NB4 (cell line): ENCODE results near the gene RIC8A.
"Not testable (repeated sequence)": the region's sequence is repeated elsewhere in the genome, so short reads cannot be mapped to it uniquely, and the experiment has no call there.

Experiments
- DNase-seq: peaks from one replicate; pipeline ENCODE4 v3.0.0; 2010; ENCODE audit warnings: low read depth
- H3K4me3 ChIP-seq: one replicate; pipeline ENCODE4 v1.5.1; 2011; ENCODE audit warnings: mild to moderate bottlenecking, low read depth, low read length, moderate library complexity
- MYC ChIP-seq: IDR thresholded peaks from 2 replicates; pipeline ENCODE4 v1.6.1; 2011; ENCODE audit warnings: low read depth, low read length
- POLR2A ChIP-seq: IDR thresholded peaks from 2 replicates; pipeline ENCODE4 v1.6.1; 2011; ENCODE audit warnings: mild to moderate bottlenecking; ENCODE audit not compliant: insufficient read length; ENCODE audit errors: extremely low read depth
- TF ChIP-seq, protein P1 (sequence below): IDR thresholded peaks from one replicate; pipeline ENCODE4 v1.5.1; 2012; ENCODE audit warnings: low read depth, low read length
- TF ChIP-seq, protein P2 (sequence below): IDR thresholded peaks from 2 replicates; pipeline ENCODE4 v1.6.1; 2011; ENCODE audit warnings: low read depth, low read length

RIC8A gene

DNA sequence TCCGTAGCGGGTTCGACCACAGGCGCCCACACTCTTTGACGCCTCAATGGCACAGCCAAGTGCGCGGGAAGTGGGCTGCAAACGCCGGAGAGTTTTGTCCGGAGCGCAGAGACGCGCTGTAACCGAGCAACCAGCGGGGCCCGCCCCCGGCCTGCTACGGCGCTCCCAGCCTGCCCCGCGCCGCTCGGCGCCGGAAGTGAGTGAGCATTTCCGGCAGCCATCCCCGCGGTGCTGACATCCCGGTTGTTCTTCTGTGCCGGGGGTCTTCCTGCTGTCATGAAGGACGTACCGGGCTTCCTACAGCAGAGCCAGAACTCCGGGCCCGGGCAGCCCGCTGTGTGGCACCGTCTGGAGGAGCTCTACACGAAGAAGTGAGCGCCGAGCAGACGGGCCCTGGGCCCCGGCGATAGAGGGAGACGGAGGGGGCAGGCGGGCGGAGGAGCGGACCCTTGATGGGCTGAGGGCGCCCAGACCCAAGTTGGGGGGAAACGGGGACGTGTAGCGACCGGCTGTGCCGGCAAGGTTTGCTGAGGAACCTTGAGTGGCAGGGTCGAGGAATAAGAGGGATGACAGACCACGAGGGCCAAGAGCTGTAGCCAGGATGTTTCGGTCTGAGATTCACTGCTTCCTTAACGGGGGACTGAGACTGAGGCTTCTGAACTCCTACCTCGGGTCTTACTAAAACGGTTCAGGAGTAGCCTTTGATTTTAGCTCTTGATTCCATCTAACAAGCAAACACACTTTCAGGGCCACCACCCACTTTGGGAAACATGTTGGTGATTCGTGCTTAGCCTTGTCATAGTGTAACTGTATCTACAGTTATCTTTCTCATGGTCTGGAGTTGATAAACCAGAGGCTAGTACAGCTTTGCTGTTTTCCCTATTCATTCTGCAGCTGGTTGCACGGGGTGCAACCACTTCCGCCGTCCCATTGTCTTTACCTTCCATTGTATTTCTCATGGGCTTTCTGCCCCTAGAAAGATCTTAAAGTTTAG is 29.6 kb downstream of the RIC8A start, which contains the start of gene PSMD13:
Gene PSMD13 (plus strand): TSS at position 203 of the 994 bp plus-strand sequence. CDS start 74 bp downstream, at position 277.
- H3K4me3 ChIP-seq = peak within 1 kb of the TSS; percentile 98
- TF ChIP-seq MYC = no peak
- TF ChIP-seq, protein P1, sequence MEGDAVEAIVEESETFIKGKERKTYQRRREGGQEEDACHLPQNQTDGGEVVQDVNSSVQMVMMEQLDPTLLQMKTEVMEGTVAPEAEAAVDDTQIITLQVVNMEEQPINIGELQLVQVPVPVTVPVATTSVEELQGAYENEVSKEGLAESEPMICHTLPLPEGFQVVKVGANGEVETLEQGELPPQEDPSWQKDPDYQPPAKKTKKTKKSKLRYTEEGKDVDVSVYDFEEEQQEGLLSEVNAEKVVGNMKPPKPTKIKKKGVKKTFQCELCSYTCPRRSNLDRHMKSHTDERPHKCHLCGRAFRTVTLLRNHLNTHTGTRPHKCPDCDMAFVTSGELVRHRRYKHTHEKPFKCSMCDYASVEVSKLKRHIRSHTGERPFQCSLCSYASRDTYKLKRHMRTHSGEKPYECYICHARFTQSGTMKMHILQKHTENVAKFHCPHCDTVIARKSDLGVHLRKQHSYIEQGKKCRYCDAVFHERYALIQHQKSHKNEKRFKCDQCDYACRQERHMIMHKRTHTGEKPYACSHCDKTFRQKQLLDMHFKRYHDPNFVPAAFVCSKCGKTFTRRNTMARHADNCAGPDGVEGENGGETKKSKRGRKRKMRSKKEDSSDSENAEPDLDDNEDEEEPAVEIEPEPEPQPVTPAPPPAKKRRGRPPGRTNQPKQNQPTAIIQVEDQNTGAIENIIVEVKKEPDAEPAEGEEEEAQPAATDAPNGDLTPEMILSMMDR = no peak
- TF ChIP-seq, protein P2, sequence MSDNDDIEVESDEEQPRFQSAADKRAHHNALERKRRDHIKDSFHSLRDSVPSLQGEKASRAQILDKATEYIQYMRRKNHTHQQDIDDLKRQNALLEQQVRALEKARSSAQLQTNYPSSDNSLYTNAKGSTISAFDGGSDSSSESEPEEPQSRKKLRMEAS = no peak
- TF ChIP-seq POLR2A = peak; percentile 60
- DNase-seq = peak; percentile 88

DNA sequence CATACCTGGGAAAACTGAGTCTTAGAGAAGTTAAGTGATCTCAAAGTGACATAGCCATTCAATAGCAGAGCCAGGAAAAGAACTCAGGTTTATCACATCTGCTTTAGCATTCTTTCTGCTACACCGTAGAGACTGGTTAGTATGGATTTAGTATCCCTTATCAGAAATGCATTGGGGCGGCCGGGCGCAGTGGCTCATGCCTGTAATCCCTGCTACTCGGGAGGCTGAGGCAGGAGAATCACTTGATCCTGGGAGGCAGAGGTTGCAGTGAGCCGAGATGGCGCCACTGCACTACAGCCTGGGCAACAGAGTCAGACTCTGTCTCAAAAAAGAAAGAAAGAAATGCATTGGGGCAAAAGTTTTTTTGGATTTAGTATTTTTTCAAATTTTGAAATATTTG is 30.8 kb downstream of the RIC8A start:
- peak overlapping the region; percentile 98 for H3K4me3 ChIP-seq
- not testable (repeated sequence) for DNase-seq

DNA sequence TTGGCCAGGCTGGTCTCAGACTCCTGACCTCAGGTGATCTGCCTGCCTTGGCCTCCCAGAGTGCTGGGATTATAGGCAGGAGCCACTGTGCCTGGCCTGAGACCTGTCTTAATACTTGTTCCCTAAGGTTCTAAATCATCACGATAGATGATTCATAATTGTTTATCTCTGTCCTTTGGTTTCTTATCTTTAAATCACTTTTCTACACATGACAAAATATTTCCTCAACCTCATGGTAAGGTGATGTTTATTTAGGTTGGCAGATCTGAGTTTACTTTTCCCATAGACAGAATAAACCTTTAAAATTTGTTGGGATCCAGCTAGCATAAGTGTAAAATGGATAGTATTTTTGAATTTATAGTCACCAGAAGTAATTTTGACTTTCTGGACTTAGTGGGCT is 32.8 kb downstream of the RIC8A start:
- H3K4me3 ChIP-seq = no peak overlapping the region
- no peak for DNase-seq
- TF ChIP-seq, protein P2 = no peak
- TF ChIP-seq MYC = no peak
- TF ChIP-seq, protein P1 = no peak
- no peak for TF ChIP-seq POLR2A

DNA sequence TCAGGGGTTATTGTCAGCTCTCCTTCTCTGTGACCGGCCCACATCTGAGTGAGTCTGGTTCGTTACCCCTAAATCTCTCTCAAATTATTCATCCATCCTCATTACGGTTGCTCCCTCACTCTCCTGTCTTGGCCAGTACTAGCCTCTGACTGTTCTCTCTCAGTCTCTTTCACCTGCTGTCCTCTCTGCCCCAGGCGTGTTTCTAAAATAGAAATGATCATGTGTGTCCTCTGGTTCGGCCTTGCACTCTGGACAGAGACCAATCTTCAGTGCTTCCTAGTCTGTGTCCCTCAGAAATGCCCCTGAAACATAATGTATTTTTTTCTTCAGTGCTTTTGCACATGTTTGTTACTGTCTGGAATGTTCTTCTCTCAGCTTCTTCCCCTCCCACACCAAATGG is 34.1 kb downstream of the RIC8A start:
- no peak for DNase-seq
- H3K4me3 ChIP-seq = no peak overlapping the region
- TF ChIP-seq MYC (no peak), POLR2A (no peak)
- TF ChIP-seq, protein P2 = no peak
- TF ChIP-seq, protein P1 = no peak

DNA sequence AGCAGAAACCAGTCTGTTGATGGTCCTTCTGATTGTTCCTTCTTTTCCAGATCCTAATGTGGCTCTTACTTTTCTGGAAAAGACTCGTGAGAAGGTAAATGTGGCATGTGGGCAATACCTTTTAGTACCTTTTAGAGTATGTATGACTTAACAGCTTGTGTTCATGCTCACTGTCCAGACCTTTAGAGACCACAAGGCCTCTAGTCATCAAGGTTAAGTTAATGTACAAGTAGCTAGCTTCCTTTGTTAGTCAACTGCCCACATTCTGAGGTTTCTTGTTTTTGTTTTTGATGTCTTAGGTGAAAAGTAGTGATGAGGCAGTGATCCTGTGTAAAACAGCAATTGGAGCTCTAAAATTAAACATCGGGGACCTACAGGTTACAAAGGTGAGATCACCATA is 36.9 kb downstream of the RIC8A start:
- DNase-seq = no peak
- TF ChIP-seq POLR2A = no peak
- TF ChIP-seq, protein P1 = no peak
- no peak overlapping the region for H3K4me3 ChIP-seq

DNA sequence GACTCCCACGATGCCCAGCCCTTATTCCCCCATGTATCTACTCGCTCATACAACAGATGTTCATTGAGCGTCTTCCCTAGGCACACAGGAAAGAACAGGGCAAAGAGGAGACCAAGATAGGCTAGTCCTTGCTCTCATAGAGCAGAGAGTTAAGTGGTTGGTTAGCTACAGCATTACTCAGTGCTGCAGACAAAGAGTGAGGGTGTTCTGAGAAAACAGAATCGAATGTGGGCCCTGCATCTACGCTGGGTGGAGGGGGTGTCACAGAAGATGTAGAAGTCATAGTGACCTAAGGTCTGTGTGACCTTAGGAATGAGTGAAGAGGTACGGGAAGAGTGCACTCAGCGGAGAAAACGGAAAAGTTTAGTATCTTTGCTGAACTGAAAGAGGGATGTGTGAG is 41.6 kb downstream of the RIC8A start:
- H3K4me3 ChIP-seq = no peak overlapping the region
- no peak for DNase-seq
- TF ChIP-seq POLR2A (no peak), MYC (no peak)
- TF ChIP-seq, protein P2 = no peak
- TF ChIP-seq, protein P1 = no peak
